OCI-LY7 (cell line): Measurements from ENCODE around the gene RPL34. TPM values are rescaled to one million over a fixed set of nuclear protein-coding genes. Genes with fewer than 3 reads are reported as not detected.
"Not testable (repeated sequence)": the region's sequence is repeated elsewhere in the genome, so short reads cannot be mapped to it uniquely, and the experiment has no call there.

Source experiments
- BruUV-seq: library from RNA; stranded (reverse); fragments of 400-500 nt; replicated peaks from 2 replicates; lab custom pipeline; 2021; lab: Mats Ljungman, UMichigan
- CTCF ChIA-PET: fragments of 300-600 bp; sonication (Branson Sonifier 250); formaldehyde crosslinking; loops from one replicate; lab custom pipeline; 2022; ENCODE audit warnings: antibody characterized with exemption; ENCODE audit not compliant: unreplicated experiment; lab: Charles Lee
- POLR2A ChIA-PET: fragments of 300-600 bp; sonication (Branson Sonifier 250); formaldehyde crosslinking; loops from one replicate; lab custom pipeline; 2022; ENCODE audit warnings: antibody characterized with exemption; lab: Charles Lee
- DNase-seq: peaks from one replicate; pipeline ENCODE4 v3.0.0-alpha.2; 2015; ENCODE audit warnings: low spot score
- H2AFZ ChIP-seq: fragments of 200-600 bp; sonication (generic), shearing (Covaris generic); 2 replicates; pipeline ENCODE4 v1.6.1; 2014; ENCODE audit warnings: mild to moderate bottlenecking, antibody characterized with exemption, low read length, moderate library complexity
- H3K27ac ChIP-seq: fragments of 200-600 bp; sonication (generic); 2 replicates; pipeline ENCODE4 v1.5.1; 2014; ENCODE audit warnings: mixed run types, low read depth, mild to moderate bottlenecking, moderate library complexity, low read length, inconsistent platforms; ENCODE audit not compliant: poor library complexity, severe bottlenecking
- H3K36me3 ChIP-seq: fragments of 200-600 bp; sonication (generic); 2 replicates; pipeline ENCODE4 v1.6.1; 2014; ENCODE audit warnings: mild to moderate bottlenecking, antibody characterized with exemption, low read length, moderate library complexity, mixed read lengths; ENCODE audit not compliant: insufficient read depth
- H3K4me1 ChIP-seq: fragments of 200-600 bp; sonication (generic); 2 replicates; pipeline ENCODE4 v1.5.1; 2014; ENCODE audit warnings: mild to moderate bottlenecking, low read length; ENCODE audit not compliant: insufficient read depth, poor library complexity, severe bottlenecking
- H3K4me2 ChIP-seq: fragments of 200-600 bp; sonication (generic); 2 replicates; pipeline ENCODE4 v1.6.1; 2014; ENCODE audit warnings: mild to moderate bottlenecking, low read length
- H3K4me3 ChIP-seq: fragments of 200-600 bp; sonication (generic); 2 replicates; pipeline ENCODE4 v1.5.1; 2014; ENCODE audit warnings: mild to moderate bottlenecking, low read depth, low read length; ENCODE audit not compliant: poor library complexity, severe bottlenecking
- H3K79me2 ChIP-seq: fragments of 200-600 bp; sonication (generic); 2 replicates; pipeline ENCODE4 v1.6.1; 2016; ENCODE audit warnings: low read depth, mild to moderate bottlenecking, low read length, moderate library complexity, mixed read lengths; ENCODE audit not compliant: insufficient read depth
- H3K9me2 ChIP-seq: fragments of 200-600 bp; sonication (generic); 2 replicates; pipeline ENCODE4 v1.6.1; 2016; ENCODE audit warnings: mild to moderate bottlenecking, low read length, mixed read lengths; ENCODE audit not compliant: insufficient read depth
- H3K9me3 ChIP-seq: fragments of 200-600 bp; sonication (generic); 2 replicates; pipeline ENCODE4 v1.6.1; 2014; ENCODE audit warnings: mild to moderate bottlenecking, mixed run types, low read length, mixed read lengths
- H4K20me1 ChIP-seq: fragments of 200-600 bp; sonication (generic); 2 replicates; pipeline ENCODE4 v1.6.1; 2014; ENCODE audit warnings: mild to moderate bottlenecking, antibody characterized with exemption, low read length, moderate library complexity, mixed read lengths; ENCODE audit not compliant: insufficient read depth
- CTCF ChIP-seq: fragments of 200-600 bp; sonication (generic); conservative IDR thresholded peaks from 2 replicates; pipeline ENCODE4 v1.5.1; 2014; ENCODE audit warnings: mild to moderate bottlenecking, antibody characterized with exemption, low read length, moderate library complexity, mixed read lengths
- EZH2phosphoT487 ChIP-seq: fragments of 200-600 bp; sonication (generic); IDR thresholded peaks from 2 replicates; pipeline ENCODE4 v1.6.1; 2018; ENCODE audit warnings: low read depth, borderline replicate concordance, mild to moderate bottlenecking, mixed run types, antibody characterized with exemption, low read length, moderate library complexity, mixed read lengths
- intact Hi-C: fragments of 100-400 bp; cut with micrococcal nuclease; formaldehyde crosslinking; loops from one replicate; pipeline ENCODE4 v1.10.0; 2022; ENCODE audit not compliant: unreplicated experiment
- total RNA-seq, 2 experiments: library from RNA; depleted of rRNA in 1 of 2; stranded (reverse); fragments of >200 nt in 1 of 2; shearing (Covaris generic) in 1 of 2; gene quantifications; 2 replicates each; pipeline ENCODE4 v1.2.3, GENCODE V29; 2014 to 2022

Gene RPL34
- total RNA-seq, 2 experiments from 2014 or later = 1,187 to 1,342 TPM

GRCh38 chr4:108592674-108592986 is 27.7 kb upstream of the RPL34 start:
- no peaks in the 10 kb centered on the region for H4K20me1 ChIP-seq
- POLR2A ChIA-PET = interaction anchor here (0.6 to 0.7 kb wide), 2 partner anchors 516 to 1006 kb away, joined by 3 to 4 read pairs; no protein-coding TSS in a partner anchor
- intact Hi-C loops = no loop called here
- H3K4me1 ChIP-seq = no peaks in the 10 kb centered on the region
- TF ChIP-seq EZH2phosphoT487 (no peak), CTCF (no peak)
- no peaks in the 10 kb centered on the region for H3K79me2 ChIP-seq
- no peak for DNase-seq
- no peak overlapping the region for H3K4me2 ChIP-seq
- H3K4me3 ChIP-seq = no peak overlapping the region
- no peaks in the 10 kb centered on the region for H3K36me3 ChIP-seq
- H3K9me2 ChIP-seq = no peaks in the 10 kb centered on the region
- CTCF ChIA-PET = no interaction called here
- H3K9me3 ChIP-seq = no peaks in the 10 kb centered on the region
- no peak overlapping the region for H3K27ac ChIP-seq
- no TSS peak for BruUV-seq
- H2AFZ ChIP-seq = no peak overlapping the region

GRCh38 chr4:108594296-108594695 is 26.1 kb upstream of the RPL34 start:
- H2AFZ ChIP-seq, H4K20me1 ChIP-seq, CTCF ChIA-PET, H3K4me3 ChIP-seq, POLR2A ChIA-PET, H3K79me2 ChIP-seq, H3K4me1 ChIP-seq, intact Hi-C loops, H3K9me2 ChIP-seq, H3K36me3 ChIP-seq, H3K27ac ChIP-seq, H3K9me3 ChIP-seq, BruUV-seq, DNase-seq, H3K4me2 ChIP-seq: not testable (repeated sequence)

- Histone ChIP-seq H3K4me1 (no peaks in the 10 kb centered on the region), H3K79me2 (no peaks in the 10 kb centered on the region), H4K20me1 (no peaks in the 10 kb centered on the region), H3K27ac (no peak overlapping the region), H2AFZ (no peak overlapping the region), H3K9me3 (no peaks in the 10 kb centered on the region), H3K36me3 (no peaks in the 10 kb centered on the region), H3K9me2 (no peaks in the 10 kb centered on the region), H3K4me3 (no peak overlapping the region), H3K4me2 (no peak overlapping the region)
- BruUV-seq = no TSS peak
- ChIA-PET CTCF (no interaction called here), POLR2A (no interaction called here)
- intact Hi-C loops = no loop called here
- TF ChIP-seq CTCF (no peak), EZH2phosphoT487 (no peak)
- DNase-seq = no peak
Observed at GRCh38 chr4:108596344-108596743, 24.0 kb upstream of the RPL34 start.
